ENCODE results near the gene USP43.

DNA sequence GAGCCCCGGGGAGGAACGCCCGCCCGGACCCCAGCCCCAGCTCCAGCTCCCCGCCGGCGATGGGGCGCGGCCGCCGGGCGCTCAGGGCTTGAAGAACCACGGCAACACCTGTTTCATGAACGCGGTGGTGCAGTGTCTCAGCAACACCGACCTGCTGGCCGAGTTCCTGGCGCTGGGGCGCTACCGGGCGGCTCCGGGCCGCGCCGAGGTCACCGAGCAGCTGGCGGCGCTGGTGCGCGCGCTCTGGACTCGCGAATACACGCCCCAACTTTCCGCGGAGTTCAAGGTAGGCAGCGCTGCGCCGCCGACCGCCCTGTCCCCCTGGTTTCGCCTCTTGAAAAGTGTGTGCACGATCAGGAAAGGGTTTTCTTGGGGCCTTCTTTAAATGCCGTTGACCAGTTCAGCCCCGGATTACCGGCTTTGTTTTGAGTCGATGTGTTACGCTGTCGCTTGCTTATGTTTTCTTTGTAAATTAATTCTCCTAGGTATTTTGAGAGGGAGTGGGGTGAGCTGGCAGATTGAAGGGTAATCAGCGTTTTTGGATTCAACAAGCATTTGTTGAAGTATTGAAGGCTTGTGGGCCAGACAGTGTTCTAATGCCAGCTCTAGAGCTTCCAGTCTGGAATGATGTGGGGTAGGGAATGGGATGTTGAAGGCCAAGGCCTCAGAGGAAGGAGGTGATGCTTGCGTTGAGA lies 681 bp downstream of the USP43 start:
- TF ChIP-seq EZH2 (IDR thresholded peaks at IDR 0.05; ENCODE audit: insufficient read depth, poor library complexity, severe bottlenecking), result no peak
- no peak for TF ChIP-seq EZH2phosphoT487 (IDR thresholded peaks at IDR 0.05; ENCODE audit: insufficient read depth, low read depth)
